Erythroblast (primary cell): ENCODE results near the gene TP53BP2.

Experiments used
- GATA1 ChIP-seq: IDR thresholded peaks from 2 replicates; pipeline ENCODE4 v1.6.1; 2011; ENCODE audit warnings: low read depth, mild to moderate bottlenecking, control low read depth, low read length, moderate library complexity
- POLR2A ChIP-seq: IDR thresholded peaks from 2 replicates; pipeline ENCODE4 v1.6.1; 2011; ENCODE audit warnings: mild to moderate bottlenecking, low read length

GRCh38 chr1:223792046-223792445 is 53.7 kb downstream of the TP53BP2 start:
- no peak for TF ChIP-seq POLR2A
- TF ChIP-seq GATA1, result no peak
